Trophoblast cell (in vitro differentiated cells and primary cell): Measurements from ENCODE around the gene SOX30.
A peak's percentile ranks its signal among the peaks of the same experiment; 100 is the strongest.

Source experiments
- DNase-seq, 2 donors: peaks; one replicate each; pipeline ENCODE4 v3.0.0-alpha.2; 2016
- H2AFZ ChIP-seq: 2 replicates; pipeline ENCODE4 v1.6.1; 2013; ENCODE audit warnings: low read length, moderate library complexity, mild to moderate bottlenecking; ENCODE audit not compliant: insufficient read depth, poor library complexity
- H2AK5ac ChIP-seq: 2 replicates; pipeline ENCODE4 v1.6.1; 2013; ENCODE audit warnings: mild to moderate bottlenecking, low read length
- H2BK120ac ChIP-seq: 2 replicates; pipeline ENCODE4 v1.6.1; 2013; ENCODE audit warnings: low read length, mild to moderate bottlenecking, moderate library complexity; ENCODE audit not compliant: insufficient read depth, poor library complexity
- H2BK12ac ChIP-seq: 2 replicates; pipeline ENCODE4 v1.6.1; 2013; ENCODE audit warnings: mild to moderate bottlenecking, low read length, moderate library complexity
- H2BK5ac ChIP-seq: 2 replicates; pipeline ENCODE4 v1.6.1; 2013; ENCODE audit warnings: low read length, low read depth, moderate library complexity, mild to moderate bottlenecking; ENCODE audit not compliant: poor library complexity
- H3K14ac ChIP-seq: 2 replicates; pipeline ENCODE4 v1.6.1; 2013; ENCODE audit warnings: mild to moderate bottlenecking, low read length
- H3K18ac ChIP-seq: 2 replicates; pipeline ENCODE4 v1.6.1; 2013; ENCODE audit warnings: mild to moderate bottlenecking, low read length
- H3K23ac ChIP-seq: 2 replicates; pipeline ENCODE4 v1.6.1; 2013; ENCODE audit warnings: low read length
- H3K27ac ChIP-seq: 2 replicates; pipeline ENCODE4 v1.5.1; 2013; ENCODE audit warnings: low read depth, mild to moderate bottlenecking, inconsistent platforms, low read length, moderate library complexity
- H3K27me3 ChIP-seq: 2 replicates; pipeline ENCODE4 v1.6.1; 2013; ENCODE audit warnings: inconsistent platforms, mild to moderate bottlenecking, low read length, moderate library complexity; ENCODE audit not compliant: insufficient read depth
- H3K36me3 ChIP-seq, 2 experiments: 1 replicate in 1 of 2; 2 replicates in 1 of 2; pipeline ENCODE4 v1.6.1; 2013; ENCODE audit warnings: low read length in 2 of 2, mild to moderate bottlenecking in 2 of 2, moderate library complexity in 1 of 2; ENCODE audit not compliant: insufficient read depth in 2 of 2, control insufficient read depth in 1 of 2
- H3K4ac ChIP-seq: 2 replicates; pipeline ENCODE4 v1.6.1; 2013; ENCODE audit warnings: low read depth, mild to moderate bottlenecking, low read length, moderate library complexity
- H3K4me1 ChIP-seq, 2 experiments: 1 replicate in 1 of 2; 2 replicates in 1 of 2; pipeline ENCODE4 v1.6.1; 2013; ENCODE audit warnings: low read length in 2 of 2, mild to moderate bottlenecking in 2 of 2, moderate library complexity in 1 of 2; ENCODE audit not compliant: insufficient read depth in 2 of 2, control insufficient read depth in 1 of 2
- H3K4me2 ChIP-seq: 2 replicates; pipeline ENCODE4 v1.6.1; 2013; ENCODE audit warnings: inconsistent platforms, mild to moderate bottlenecking, low read length, moderate library complexity
- H3K4me3 ChIP-seq: 2 replicates; pipeline ENCODE4 v1.5.1; 2013; ENCODE audit warnings: mild to moderate bottlenecking, low read depth, low read length, inconsistent platforms
- H3K79me1 ChIP-seq: one replicate; pipeline ENCODE4 v1.6.1; 2013; ENCODE audit warnings: low read length
- H3K79me2 ChIP-seq: 2 replicates; pipeline ENCODE4 v1.6.1; 2013; ENCODE audit warnings: low read length, mild to moderate bottlenecking; ENCODE audit not compliant: control insufficient read depth, insufficient read depth, poor library complexity
- H3K9ac ChIP-seq: 2 replicates; pipeline ENCODE4 v1.6.1; 2013; ENCODE audit warnings: mild to moderate bottlenecking, low read length
- H3K9me3 ChIP-seq: 2 replicates; pipeline ENCODE4 v1.6.1; 2013; ENCODE audit warnings: low read depth, mild to moderate bottlenecking, control low read depth, inconsistent platforms, low read length; ENCODE audit not compliant: insufficient read depth
- H4K12ac ChIP-seq: 2 replicates; pipeline ENCODE4 v1.6.1; 2013; ENCODE audit warnings: low read depth, mild to moderate bottlenecking, low read length, moderate library complexity
- H4K8ac ChIP-seq: 2 replicates; pipeline ENCODE4 v1.6.1; 2013; ENCODE audit warnings: low read depth, mild to moderate bottlenecking, low read length, moderate library complexity
- H4K91ac ChIP-seq: one replicate; pipeline ENCODE4 v1.6.1; 2013; ENCODE audit warnings: low read depth, mild to moderate bottlenecking, low read length, moderate library complexity
- WGBS: extraction: QIAGEN DNeasy Blood & Tissue Kit; methylation state at CpG from one replicate; pipeline ENCODE4 v1.1.7; 2013; ENCODE audit warnings: missing lambda C conversion rate; ENCODE audit not compliant: insufficient read length, insufficient coverage; ENCODE audit errors: extremely low coverage; 5-methylcytosine and 5-hydroxymethylcytosine counted together

SOX30 gene

GRCh38 chr5:157611571-157612476, 40.4 kb downstream of the SOX30 start:
- Histone ChIP-seq H3K36me3 (no peaks in the 10 kb centered on the region), H3K23ac (peak overlapping the region; percentile 18), H2BK5ac (peak overlapping the region; percentile 66), H2AFZ (no peak overlapping the region), H3K79me1 (peaks cover 40% of the 10 kb centered on the region), H4K8ac (peak overlapping the region; percentile 32), H3K18ac (peak overlapping the region; percentile 66), H2BK12ac (peak overlapping the region; percentile 91), H3K9ac (no peak overlapping the region), H3K4me3 (no peak overlapping the region), H2BK120ac (peak overlapping the region; percentile 86), H3K4me2 (no peak overlapping the region), H3K79me2 (peaks cover 5% of the 10 kb centered on the region), H2AK5ac (peak overlapping the region; percentile 7), H3K14ac (peak overlapping the region; percentile 59), H4K12ac (no peak overlapping the region), H3K4ac (peak overlapping the region; percentile 9), H4K91ac (peak overlapping the region; percentile 79), H3K27me3 (no peaks in the 10 kb centered on the region), H3K27ac (peak overlapping the region; percentile 35), H3K9me3 (no peaks in the 10 kb centered on the region), H3K4me1 (peaks cover 29 to 33% of the 10 kb centered on the region in 2 experiments)
- WGBS, result no CpG with 5 or more reads among the region's 10 CpGs
- peak; percentile 50 to 65 for DNase-seq

GRCh38 chr5:157610990-157611389, 41.2 kb downstream of the SOX30 start:
- Histone ChIP-seq H2BK5ac (no peak overlapping the region), H4K12ac (no peak overlapping the region), H3K14ac (no peak overlapping the region), H2AFZ (no peak overlapping the region), H3K27me3 (no peaks in the 10 kb centered on the region), H4K91ac (no peak overlapping the region), H3K23ac (no peak overlapping the region), H3K27ac (peak overlapping the region; percentile 42), H3K36me3 (no peaks in the 10 kb centered on the region), H4K8ac (peak overlapping the region; percentile 43), H3K18ac (no peak overlapping the region), H3K4ac (no peak overlapping the region), H3K9me3 (no peaks in the 10 kb centered on the region), H2BK12ac (peak overlapping the region; percentile 65), H3K9ac (no peak overlapping the region), H3K4me2 (no peak overlapping the region), H3K4me3 (no peak overlapping the region), H3K4me1 (peaks cover 32 to 36% of the 10 kb centered on the region in 2 experiments), H2BK120ac (peak overlapping the region; percentile 26), H3K79me2 (peaks cover 7% of the 10 kb centered on the region), H3K79me1 (peaks cover 43% of the 10 kb centered on the region), H2AK5ac (no peak overlapping the region)
- WGBS, result no CpG with 5 or more reads among the region's 5 CpGs
- no peak for DNase-seq

GRCh38 chr5:157608972-157609565, 43.2 kb downstream of the SOX30 start:
- no peaks in the 10 kb centered on the region for H3K9me3 ChIP-seq
- H2AFZ ChIP-seq, result no peak overlapping the region
- peak overlapping the region; percentile 71 for H2BK5ac ChIP-seq
- peak overlapping the region; percentile 49 for H4K8ac ChIP-seq
- peak overlapping the region; percentile 49 for H3K4ac ChIP-seq
- peak overlapping the region; percentile 94 for H4K91ac ChIP-seq
- H2AK5ac ChIP-seq, result no peak overlapping the region
- no peaks in the 10 kb centered on the region for H3K36me3 ChIP-seq
- H3K4me3 ChIP-seq, result no peak overlapping the region
- H2BK120ac ChIP-seq, result peak overlapping the region; percentile 78
- H3K4me2 ChIP-seq, result no peak overlapping the region
- H3K27me3 ChIP-seq, result no peaks in the 10 kb centered on the region
- H3K4me1 ChIP-seq, result peaks cover 31 to 38% of the 10 kb centered on the region in 2 experiments
- H3K14ac ChIP-seq, result peak overlapping the region; percentile 80
- peaks cover 43% of the 10 kb centered on the region for H3K79me1 ChIP-seq
- peaks cover 6% of the 10 kb centered on the region for H3K79me2 ChIP-seq
- no peak overlapping the region for H4K12ac ChIP-seq
- peak overlapping the region; percentile 88 for H3K27ac ChIP-seq
- no peak overlapping the region for H3K9ac ChIP-seq
- H2BK12ac ChIP-seq, result peak overlapping the region; percentile 94
- no CpG with 5 or more reads among the region's 8 CpGs for WGBS
- DNase-seq, result peak; percentile 58 to 84
- no peak overlapping the region for H3K23ac ChIP-seq
- no peak overlapping the region for H3K18ac ChIP-seq

- no peak overlapping the region for H3K18ac ChIP-seq
- peak overlapping the region; percentile 70 for H2BK5ac ChIP-seq
- H2BK12ac ChIP-seq, result peak overlapping the region; percentile 67
- peaks cover 41% of the 10 kb centered on the region for H3K79me1 ChIP-seq
- no peak overlapping the region for H3K23ac ChIP-seq
- H3K27me3 ChIP-seq, result no peaks in the 10 kb centered on the region
- peaks cover 4% of the 10 kb centered on the region for H3K79me2 ChIP-seq
- H3K36me3 ChIP-seq, result no peaks in the 10 kb centered on the region
- peaks cover 25 to 29% of the 10 kb centered on the region in 2 experiments for H3K4me1 ChIP-seq
- H4K12ac ChIP-seq, result no peak overlapping the region
- peak overlapping the region; percentile 72 for H4K91ac ChIP-seq
- no peak overlapping the region for H3K9ac ChIP-seq
- H2BK120ac ChIP-seq, result peak overlapping the region; percentile 81
- no peak overlapping the region for H2AFZ ChIP-seq
- peak overlapping the region; percentile 35 for H4K8ac ChIP-seq
- no CpG with 5 or more reads among the region's 7 CpGs for WGBS
- no peak overlapping the region for H2AK5ac ChIP-seq
- no peaks in the 10 kb centered on the region for H3K9me3 ChIP-seq
- peak overlapping the region; percentile 88 for H3K27ac ChIP-seq
- peak overlapping the region; percentile 13 for H3K4me2 ChIP-seq
- H3K4ac ChIP-seq, result no peak overlapping the region
- peak; percentile 59 to 74 for DNase-seq
- peak overlapping the region; percentile 71 for H3K14ac ChIP-seq
- no peak overlapping the region for H3K4me3 ChIP-seq
Observed at GRCh38 chr5:157607371-157608161, 44.7 kb downstream of the SOX30 start.
